ENCODE measurements around the gene SUSD1.

The SUSD1 gene

GRCh38 chr9:112009656-112010055 lies 165.4 kb downstream of the SUSD1 start:
- DNase-seq: no peak

GRCh38 chr9:112007575-112008240 lies 167.4 kb downstream of the SUSD1 start:
- no peak for DNase-seq

- DNase-seq: no peak
These were observed 168.6 kb downstream of the SUSD1 start for GRCh38 chr9:112006361-112007020.

- no peak for DNase-seq
These were observed 169.2 kb downstream of the SUSD1 start for GRCh38 chr9:112005939-112006338.

GRCh38 chr9:112003538-112003937 lies 171.6 kb downstream of the SUSD1 start:
- DNase-seq: no peak

GRCh38 chr9:112002847-112003457 lies 172.1 kb downstream of the SUSD1 start:
- no peak for DNase-seq

GRCh38 chr9:112002131-112002846 lies 172.8 kb downstream of the SUSD1 start:
- DNase-seq: no peak

- no peak for DNase-seq
These were observed 174.4 kb downstream of the SUSD1 start for GRCh38 chr9:112000743-112001142.

GRCh38 chr9:111999319-111999718 lies 175.8 kb downstream of the SUSD1 start:
- DNase-seq: no peak

GRCh38 chr9:111997831-111998230 lies 177.3 kb downstream of the SUSD1 start:
- DNase-seq: no peak

GRCh38 chr9:111994831-111995458 lies 180.2 kb downstream of the SUSD1 start:
- DNase-seq: no peak

- no peak for DNase-seq
These were observed 181.8 kb downstream of the SUSD1 start for GRCh38 chr9:111993319-111993718.

GRCh38 chr9:111992523-111992922 lies 182.6 kb downstream of the SUSD1 start:
- DNase-seq: no peak

- DNase-seq: no peak
These were observed 183.9 kb downstream of the SUSD1 start for GRCh38 chr9:111991179-111991578.
